ENCODE data around the gene OTUB1. TPM values are rescaled to one million over a fixed set of nuclear protein-coding genes. Genes with fewer than 3 reads are reported as not detected.
A peak's percentile ranks its signal among the peaks of the same experiment; 100 is the strongest.
"Not testable (repeated sequence)": the region's sequence is repeated elsewhere in the genome, so short reads cannot be mapped to it uniquely, and the experiment has no call there.

Gene OTUB1
- total RNA-seq, 1 experiment from 2014 or later, result 136 TPM

DNA sequence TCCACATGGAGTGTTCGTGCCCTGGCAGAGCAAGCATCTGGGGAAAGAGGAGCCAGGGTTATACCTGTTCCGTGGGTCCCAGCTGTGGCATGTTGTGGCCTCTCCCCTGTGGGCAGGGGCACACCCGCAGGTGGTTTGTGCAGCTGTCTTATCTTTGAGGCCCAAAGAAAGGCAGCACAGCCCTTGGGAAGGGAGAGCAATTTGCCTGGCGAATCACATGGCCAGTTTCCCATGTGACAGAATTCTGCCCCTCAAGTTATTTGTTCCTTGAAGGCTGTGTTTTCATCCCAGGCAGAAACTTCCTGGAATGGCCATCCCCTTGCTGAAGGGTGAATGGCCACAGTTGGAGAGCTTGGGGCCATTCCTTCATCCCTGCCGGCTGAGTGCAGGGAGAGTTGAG lies 28.2 kb upstream of the OTUB1 start:
- peaks cover 16% of the 10 kb centered on the region for H3K4me1 ChIP-seq (ENCODE audit: insufficient read depth, low read length, poor library complexity, severe bottlenecking)
- intact Hi-C loops (cut with micrococcal nuclease; ENCODE audit: unreplicated experiment), result no loop called here
- H3K4me3 ChIP-seq (ENCODE audit: low read depth, low read length, poor library complexity, severe bottlenecking), result no peak overlapping the region
- DNase-seq (ENCODE audit: low spot score), result no peak
- no TSS peak for BruUV-seq (replicated peaks)
- ChIA-PET CTCF (interaction anchor here (0.5 to 0.6 kb wide), 2 partner anchors 11 to 103 kb away, joined by 3 to 4 read pairs; no protein-coding TSS in a partner anchor), POLR2A (ENCODE audit: low non-redundant PET) (no interaction called here)
- peak overlapping the region; percentile 21 for H3K27ac ChIP-seq (ENCODE audit: low read depth, low read length, poor library complexity, severe bottlenecking)
- no peaks in the 10 kb centered on the region for H3K9me3 ChIP-seq (ENCODE audit: low read depth, low read length, poor library complexity, severe bottlenecking)
- no peaks in the 10 kb centered on the region for H3K27me3 ChIP-seq (replicated peaks; ENCODE audit: insufficient read depth, low read depth, low read length, poor library complexity)
- peaks cover 28% of the 10 kb centered on the region for H3K36me3 ChIP-seq (ENCODE audit: insufficient read depth, low read length, poor library complexity, severe bottlenecking)
- TF ChIP-seq, protein P1, sequence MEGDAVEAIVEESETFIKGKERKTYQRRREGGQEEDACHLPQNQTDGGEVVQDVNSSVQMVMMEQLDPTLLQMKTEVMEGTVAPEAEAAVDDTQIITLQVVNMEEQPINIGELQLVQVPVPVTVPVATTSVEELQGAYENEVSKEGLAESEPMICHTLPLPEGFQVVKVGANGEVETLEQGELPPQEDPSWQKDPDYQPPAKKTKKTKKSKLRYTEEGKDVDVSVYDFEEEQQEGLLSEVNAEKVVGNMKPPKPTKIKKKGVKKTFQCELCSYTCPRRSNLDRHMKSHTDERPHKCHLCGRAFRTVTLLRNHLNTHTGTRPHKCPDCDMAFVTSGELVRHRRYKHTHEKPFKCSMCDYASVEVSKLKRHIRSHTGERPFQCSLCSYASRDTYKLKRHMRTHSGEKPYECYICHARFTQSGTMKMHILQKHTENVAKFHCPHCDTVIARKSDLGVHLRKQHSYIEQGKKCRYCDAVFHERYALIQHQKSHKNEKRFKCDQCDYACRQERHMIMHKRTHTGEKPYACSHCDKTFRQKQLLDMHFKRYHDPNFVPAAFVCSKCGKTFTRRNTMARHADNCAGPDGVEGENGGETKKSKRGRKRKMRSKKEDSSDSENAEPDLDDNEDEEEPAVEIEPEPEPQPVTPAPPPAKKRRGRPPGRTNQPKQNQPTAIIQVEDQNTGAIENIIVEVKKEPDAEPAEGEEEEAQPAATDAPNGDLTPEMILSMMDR (conservative IDR thresholded peaks at IDR 0.05; ENCODE audit: low read depth, low read length), result no peak
- TF ChIP-seq EZH2 (IDR thresholded peaks at IDR 0.05; ENCODE audit: borderline replicate concordance, low read depth, low read length, poor library complexity, severe bottlenecking), result no peak

DNA sequence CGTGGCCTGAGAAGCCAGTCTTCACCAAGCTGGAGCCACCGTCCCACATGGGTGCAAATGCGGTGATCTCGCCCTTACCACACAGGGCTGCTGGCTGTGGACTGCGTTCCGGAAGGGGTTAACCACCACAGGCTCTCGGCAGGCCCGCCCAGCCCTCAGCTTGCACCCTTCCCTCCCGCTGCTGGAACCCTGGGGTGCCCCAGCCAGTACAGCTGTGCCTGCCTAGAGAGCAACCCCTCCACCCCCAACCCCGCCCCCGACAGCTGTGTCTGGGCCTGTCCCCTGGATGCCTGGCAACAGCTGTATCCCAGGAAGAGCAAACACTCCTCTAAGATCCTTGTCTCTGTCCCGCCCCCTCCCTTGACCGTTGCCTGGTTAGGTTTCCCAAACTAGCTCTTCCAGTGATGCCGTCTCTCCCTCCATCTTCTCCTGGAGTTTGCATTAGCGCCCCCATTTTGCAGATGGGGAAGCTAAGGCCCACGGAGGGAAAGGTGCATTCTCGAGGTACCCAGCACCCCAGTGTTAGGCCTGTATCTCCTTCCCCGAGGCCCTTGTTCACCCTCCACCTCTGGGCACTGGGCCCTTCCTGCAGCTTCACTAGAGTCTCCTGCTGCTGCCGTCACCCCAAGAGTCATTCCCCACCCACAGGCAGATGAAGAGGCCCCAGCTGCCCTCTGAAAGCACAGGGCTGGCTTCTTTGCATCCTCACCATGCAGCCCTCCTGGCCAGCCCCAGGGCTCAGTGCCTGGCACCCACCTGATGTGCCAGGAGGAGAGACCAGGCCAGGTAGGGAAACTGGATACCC lies 24.4 kb upstream of the OTUB1 start:
- intact Hi-C loops (cut with micrococcal nuclease; ENCODE audit: unreplicated experiment), result no loop called here
- H3K27ac ChIP-seq (ENCODE audit: low read depth, low read length, poor library complexity, severe bottlenecking), result peak overlapping the region; percentile 58
- H3K36me3 ChIP-seq (ENCODE audit: insufficient read depth, low read length, poor library complexity, severe bottlenecking), result no peaks in the 10 kb centered on the region
- peaks cover 16% of the 10 kb centered on the region for H3K4me1 ChIP-seq (ENCODE audit: insufficient read depth, low read length, poor library complexity, severe bottlenecking)
- no TSS peak for BruUV-seq (replicated peaks)
- TF ChIP-seq, protein P1 (conservative IDR thresholded peaks at IDR 0.05; ENCODE audit: low read depth, low read length), result no peak
- no peak for TF ChIP-seq EZH2 (IDR thresholded peaks at IDR 0.05; ENCODE audit: borderline replicate concordance, low read depth, low read length, poor library complexity, severe bottlenecking)
- H3K4me3 ChIP-seq (ENCODE audit: low read depth, low read length, poor library complexity, severe bottlenecking), result no peak overlapping the region
- DNase-seq (ENCODE audit: low spot score), result peak; percentile 81
- H3K9me3 ChIP-seq (ENCODE audit: low read depth, low read length, poor library complexity, severe bottlenecking), result no peaks in the 10 kb centered on the region
- POLR2A ChIA-PET (ENCODE audit: low non-redundant PET), result interaction anchor here (0.5 to 0.7 kb wide), 2 partner anchors 9 to 45 kb away, joined by 3 read pairs; partner anchors contain the start of gene RCOR2
- no peaks in the 10 kb centered on the region for H3K27me3 ChIP-seq (replicated peaks; ENCODE audit: insufficient read depth, low read depth, low read length, poor library complexity)
- CTCF ChIA-PET, result interaction anchor here (1.5 kb wide), 1 partner anchor 16 kb away, joined by 4 read pairs; no protein-coding TSS in a partner anchor

DNA sequence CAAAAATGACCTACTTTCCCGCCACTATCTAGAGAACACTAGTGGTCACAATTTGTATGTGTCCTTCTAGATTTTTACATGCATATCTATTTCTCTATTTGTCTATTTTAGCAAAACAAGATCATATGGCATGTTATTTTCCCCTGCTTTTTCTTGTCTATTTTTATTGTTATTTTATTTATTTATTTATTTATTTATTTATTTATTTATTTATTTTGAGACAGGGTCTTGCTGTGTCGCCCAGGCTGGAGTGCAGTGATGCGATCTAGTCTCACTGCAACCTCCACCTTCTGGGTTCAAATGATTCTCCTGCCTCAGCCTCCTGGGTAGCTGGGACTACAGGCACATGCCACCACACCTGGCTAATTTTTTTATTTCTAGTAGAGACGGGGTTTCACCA lies 22.3 kb upstream of the OTUB1 start:
- CTCF ChIA-PET; H3K9me3 ChIP-seq (ENCODE audit: low read depth, low read length, poor library complexity, severe bottlenecking); DNase-seq (ENCODE audit: low spot score); intact Hi-C loops (cut with micrococcal nuclease; ENCODE audit: unreplicated experiment); H3K36me3 ChIP-seq (ENCODE audit: insufficient read depth, low read length, poor library complexity, severe bottlenecking); H3K4me3 ChIP-seq (ENCODE audit: low read depth, low read length, poor library complexity, severe bottlenecking); H3K27ac ChIP-seq (ENCODE audit: low read depth, low read length, poor library complexity, severe bottlenecking); BruUV-seq (replicated peaks); H3K27me3 ChIP-seq (replicated peaks; ENCODE audit: insufficient read depth, low read depth, low read length, poor library complexity); POLR2A ChIA-PET (ENCODE audit: low non-redundant PET): not testable (repeated sequence)
- peaks cover 16% of the 10 kb centered on the region for H3K4me1 ChIP-seq (ENCODE audit: insufficient read depth, low read length, poor library complexity, severe bottlenecking)

Measured in A673 (cell line).